GM19240 (cell line): ENCODE results near the gene SLC39A13.

ENCODE experiments used
- DNase-seq: peaks from one replicate; pipeline ENCODE4 v3.0.0; 2011; ENCODE audit warnings: low spot score; ENCODE audit not compliant: insufficient read length

The SLC39A13 gene

GRCh38 chr11:47449541-47449940 is 41.2 kb downstream of the SLC39A13 start:
- no peak for DNase-seq

- no peak for DNase-seq
Observed at GRCh38 chr11:47451436-47451835, 43.0 kb downstream of the SLC39A13 start.

- DNase-seq: no peak
Observed at GRCh38 chr11:47451990-47452389, 43.6 kb downstream of the SLC39A13 start.

DNA sequence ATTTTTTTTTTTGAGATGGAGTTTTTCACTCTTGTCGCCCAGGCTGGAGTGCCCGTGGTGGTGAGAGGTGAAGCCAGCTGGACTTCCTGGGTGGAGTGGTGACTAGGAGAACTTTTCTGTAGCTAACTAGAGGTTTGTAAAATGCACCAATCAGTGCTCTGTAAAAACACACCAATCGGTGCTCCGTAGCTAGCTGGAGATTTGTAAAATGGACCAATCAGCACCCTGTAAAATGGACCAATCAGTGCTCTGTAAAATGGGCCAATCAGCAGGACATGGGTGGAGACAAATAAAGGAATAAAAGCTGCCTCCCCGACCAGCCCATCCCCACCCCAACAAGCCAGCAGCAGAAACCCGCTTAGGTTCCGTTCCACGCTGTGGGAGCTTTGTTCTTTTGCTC is 45.0 kb downstream of the SLC39A13 start:
- no peak for DNase-seq

- peak; percentile 71 for DNase-seq
Observed at GRCh38 chr11:47454258-47454671, 45.9 kb downstream of the SLC39A13 start.

GRCh38 chr11:47460571-47461235 is 52.3 kb downstream of the SLC39A13 start:
- no peak for DNase-seq

- DNase-seq: no peak
Observed at GRCh38 chr11:47461876-47462275, 53.5 kb downstream of the SLC39A13 start.

DNA sequence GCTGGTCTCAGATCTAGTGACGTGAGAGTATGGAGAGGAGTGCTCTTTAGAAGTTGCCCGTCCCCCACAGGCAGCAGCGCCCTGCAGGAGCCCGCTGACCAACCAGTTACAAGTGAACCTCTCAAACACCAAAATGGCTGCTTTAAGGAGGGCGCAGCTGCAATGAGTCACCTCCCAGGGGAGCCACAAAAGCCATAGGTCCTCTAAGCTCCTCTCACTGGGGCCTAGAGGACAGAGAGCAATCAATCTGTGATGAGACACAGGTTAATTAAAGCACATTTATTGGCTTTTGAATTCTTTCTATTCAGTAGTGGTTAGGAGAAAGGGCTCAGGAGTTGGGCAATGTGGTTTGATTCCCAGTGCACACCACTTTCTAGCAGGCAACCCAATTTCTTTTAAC is 56.1 kb downstream of the SLC39A13 start:
- no peak for DNase-seq
